ENCODE data around the gene DCBLD1.

- TF ChIP-seq CTCF (IDR thresholded peaks at IDR 0.05) (no peak), POLR2A (IDR thresholded peaks at IDR 0.05) (no peak)
These were observed 23.8 kb downstream of the DCBLD1 start for GRCh38 chr6:117506180-117506835.

Data from heart left ventricle (tissue), 13 donors.